ENCODE results near the gene TIMP2. TPM values are rescaled to one million over a fixed set of nuclear protein-coding genes. Genes with fewer than 3 reads are reported as not detected.

The TIMP2 gene
- total and polyA plus RNA-seq, 2 of the 13 experiments (the other 11 are each of a cell fraction or from before 2014, with no cell fraction given): 3.8 to 8.5 TPM

- TF ChIP-seq REXO4 (CRISPR knock-in tag; IDR thresholded peaks at IDR 0.05; ENCODE audit: borderline replicate concordance) (no peak), MAFG (CRISPR knock-in tag; IDR thresholded peaks at IDR 0.05) (no peak), CENPT (CRISPR knock-in tag; IDR thresholded peaks at IDR 0.05; ENCODE audit: low read depth) (no peak), ZSCAN29 (CRISPR knock-in tag; conservative IDR thresholded peaks at IDR 0.05) (0 out of 2 replicates have a peak, but pooled peaks have one; percentile 68), ZNF510 (CRISPR knock-in tag; IDR thresholded peaks at IDR 0.05; ENCODE audit: low read depth) (0 out of 2 replicates have a peak, but pooled peaks have one; percentile 58), ZBTB3 (CRISPR knock-in tag; IDR thresholded peaks at IDR 0.05; ENCODE audit: borderline replicate concordance, low read depth) (no peak), TMF1 (CRISPR knock-in tag; IDR thresholded peaks at IDR 0.05; ENCODE audit: low read depth) (no peak), ZNF747 (CRISPR knock-in tag; IDR thresholded peaks at IDR 0.05; ENCODE audit: borderline replicate concordance) (no peak), MXI1 (IDR thresholded peaks at IDR 0.05; ENCODE audit: borderline replicate concordance, low read depth, low read length) (peak; percentile 12; the same call in 1 of the 3 replicates), TSC22D2 (CRISPR knock-in tag; IDR thresholded peaks at IDR 0.05; ENCODE audit: borderline replicate concordance) (no peak), ZFP41 (CRISPR knock-in tag; IDR thresholded peaks at IDR 0.05; ENCODE audit: borderline replicate concordance) (no peak), ZBTB49 (CRISPR knock-in tag; IDR thresholded peaks at IDR 0.05; ENCODE audit: borderline replicate concordance) (no peak), SAFB2 (CRISPR knock-in tag; IDR thresholded peaks at IDR 0.05; ENCODE audit: borderline replicate concordance, low read depth) (no peak), FOXK1 (CRISPR knock-in tag; IDR thresholded peaks at IDR 0.05; ENCODE audit: borderline replicate concordance, low read depth) (peak; percentile 50; the same call in 1 of the 2 replicates), ZNF292 (CRISPR knock-in tag; IDR thresholded peaks at IDR 0.05; ENCODE audit: borderline replicate concordance, low read depth) (peak; percentile 40; the same call in 1 of the 2 replicates), E2F1 (CRISPR knock-in tag; IDR thresholded peaks at IDR 0.05) (no peak), ZNF350 (CRISPR knock-in tag; IDR thresholded peaks at IDR 0.05; ENCODE audit: borderline replicate concordance, low read depth) (peak; percentile 58; the same call in 1 of the 2 replicates), ARID4A (CRISPR knock-in tag; IDR thresholded peaks at IDR 0.05; ENCODE audit: borderline replicate concordance) (peak; percentile 65; the same call in 1 of the 2 replicates), GZF1 (CRISPR knock-in tag; IDR thresholded peaks at IDR 0.05) (no peak), SALL1 (CRISPR knock-in tag; IDR thresholded peaks at IDR 0.05) (peak; percentile 88), ZNF629 (CRISPR knock-in tag; conservative IDR thresholded peaks at IDR 0.05) (peak; percentile 57; the same call in 1 of the 2 replicates)
These were observed 59.4 kb downstream of the TIMP2 start (continued) for GRCh38 chr17:78865682-78866390.
